ENCODE data around the gene ZDHHC11B. TPM values are rescaled to one million over a fixed set of nuclear protein-coding genes. Genes with fewer than 3 reads are reported as not detected.

Gene ZDHHC11B
- total RNA-seq, 1 experiment from 2014 or later: 3.8 TPM

DNA sequence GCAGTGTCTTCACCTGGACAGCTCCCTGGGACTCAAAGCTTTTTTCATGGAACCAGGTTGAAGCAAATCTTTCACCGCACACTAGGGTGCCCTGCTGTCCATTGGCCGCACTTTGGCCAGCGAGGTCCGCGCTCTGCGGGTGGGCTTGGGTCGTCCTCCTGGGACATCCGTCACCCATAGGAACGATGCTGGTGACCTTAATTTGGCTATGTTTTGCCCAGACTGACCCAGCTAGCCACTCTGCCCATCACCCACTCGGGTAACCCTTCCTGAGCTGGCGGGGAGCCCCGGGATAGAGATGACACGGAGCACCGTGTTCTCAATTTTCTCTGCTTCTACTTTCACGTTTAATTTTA lies 25.9 kb downstream of the ZDHHC11B start:
- ChIA-PET RAD21 (ENCODE audit: low non-redundant PET in 1 of 2, low total read pairs in 2 of 2, uncharacterized antibody in 2 of 2, unreplicated experiment in 2 of 2) (no interaction called here), CTCF (no interaction called here), POLR2A (no interaction called here)
- TF ChIP-seq SP1 (IDR thresholded peaks at IDR 0.05; ENCODE audit: low read depth) (no peak), ELF1 (IDR thresholded peaks at IDR 0.05; ENCODE audit: borderline replicate concordance, low read depth) (no peak), TCF7L2 (IDR thresholded peaks at IDR 0.05; ENCODE audit: borderline replicate concordance, extremely low read depth, insufficient read depth, insufficient read length) (no peak), CEBPB (IDR thresholded peaks at IDR 0.05; ENCODE audit: low read depth) (no peak), JUND (IDR thresholded peaks at IDR 0.05) (no peak), EZH2phosphoT487 (IDR thresholded peaks at IDR 0.05; ENCODE audit: borderline replicate concordance) (no peak), YY1 (IDR thresholded peaks at IDR 0.05; ENCODE audit: extremely low read depth, insufficient replicate concordance, low read depth, low read length) (no peak), ATF3 (IDR thresholded peaks at IDR 0.05) (no peak), EZH2 (IDR thresholded peaks at IDR 0.05) (no peak), SRF (IDR thresholded peaks at IDR 0.05; ENCODE audit: low read depth) (no peak), FOSL1 (IDR thresholded peaks at IDR 0.05; ENCODE audit: low read depth) (no peak), RAD21 (IDR thresholded peaks at IDR 0.05; ENCODE audit: low read depth) (no peak), ZFX (IDR thresholded peaks at IDR 0.05) (no peak), POLR2A (IDR thresholded peaks at IDR 0.05; ENCODE audit: borderline replicate concordance, extremely low read depth, insufficient read depth, insufficient read length) (no peak), CBX3 (IDR thresholded peaks at IDR 0.05; ENCODE audit: low read depth) (no peak), SIN3A (IDR thresholded peaks at IDR 0.05; ENCODE audit: low read depth) (no peak), CTCF (IDR thresholded peaks at IDR 0.05 in 2 of 3, conservative IDR thresholded peaks at IDR 0.05 in 1 of 3; ENCODE audit: borderline replicate concordance in 1 of 3, insufficient read depth in 1 of 3, low read depth in 2 of 3, low read length in 2 of 3) (no peak), EGR1 (IDR thresholded peaks at IDR 0.05; ENCODE audit: low read depth) (no peak)
- TF ChIP-seq, protein P1, sequence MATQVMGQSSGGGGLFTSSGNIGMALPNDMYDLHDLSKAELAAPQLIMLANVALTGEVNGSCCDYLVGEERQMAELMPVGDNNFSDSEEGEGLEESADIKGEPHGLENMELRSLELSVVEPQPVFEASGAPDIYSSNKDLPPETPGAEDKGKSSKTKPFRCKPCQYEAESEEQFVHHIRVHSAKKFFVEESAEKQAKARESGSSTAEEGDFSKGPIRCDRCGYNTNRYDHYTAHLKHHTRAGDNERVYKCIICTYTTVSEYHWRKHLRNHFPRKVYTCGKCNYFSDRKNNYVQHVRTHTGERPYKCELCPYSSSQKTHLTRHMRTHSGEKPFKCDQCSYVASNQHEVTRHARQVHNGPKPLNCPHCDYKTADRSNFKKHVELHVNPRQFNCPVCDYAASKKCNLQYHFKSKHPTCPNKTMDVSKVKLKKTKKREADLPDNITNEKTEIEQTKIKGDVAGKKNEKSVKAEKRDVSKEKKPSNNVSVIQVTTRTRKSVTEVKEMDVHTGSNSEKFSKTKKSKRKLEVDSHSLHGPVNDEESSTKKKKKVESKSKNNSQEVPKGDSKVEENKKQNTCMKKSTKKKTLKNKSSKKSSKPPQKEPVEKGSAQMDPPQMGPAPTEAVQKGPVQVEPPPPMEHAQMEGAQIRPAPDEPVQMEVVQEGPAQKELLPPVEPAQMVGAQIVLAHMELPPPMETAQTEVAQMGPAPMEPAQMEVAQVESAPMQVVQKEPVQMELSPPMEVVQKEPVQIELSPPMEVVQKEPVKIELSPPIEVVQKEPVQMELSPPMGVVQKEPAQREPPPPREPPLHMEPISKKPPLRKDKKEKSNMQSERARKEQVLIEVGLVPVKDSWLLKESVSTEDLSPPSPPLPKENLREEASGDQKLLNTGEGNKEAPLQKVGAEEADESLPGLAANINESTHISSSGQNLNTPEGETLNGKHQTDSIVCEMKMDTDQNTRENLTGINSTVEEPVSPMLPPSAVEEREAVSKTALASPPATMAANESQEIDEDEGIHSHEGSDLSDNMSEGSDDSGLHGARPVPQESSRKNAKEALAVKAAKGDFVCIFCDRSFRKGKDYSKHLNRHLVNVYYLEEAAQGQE (IDR thresholded peaks at IDR 0.05; ENCODE audit: low read depth): no peak
- H3K4me1 ChIP-seq (ENCODE audit: control insufficient read depth in 1 of 2, insufficient read depth in 2 of 2, low read length in 2 of 2): no peaks in the 10 kb centered on the region
- no peaks in the 10 kb centered on the region for H3K9me2 ChIP-seq (ENCODE audit: insufficient read depth)
- intact Hi-C loops (cut with micrococcal nuclease): no loop called here
- no peaks in the 10 kb centered on the region for H3K79me2 ChIP-seq (ENCODE audit: insufficient read depth, low read length)
- H3K36me3 ChIP-seq (ENCODE audit: control insufficient read depth in 1 of 2, insufficient read depth in 2 of 2, low read length in 2 of 2): no peaks in the 10 kb centered on the region
- H3K9me3 ChIP-seq (ENCODE audit: control insufficient read depth in 1 of 2, insufficient read depth in 1 of 2, low read depth in 1 of 2, low read length in 2 of 2): no peaks in the 10 kb centered on the region
- DNase-seq (ENCODE audit: low read depth, low spot score): no peak
- no peaks in the 10 kb centered on the region for H3K27me3 ChIP-seq (ENCODE audit: insufficient read depth, low read length)
- H3K4me2 ChIP-seq (ENCODE audit: low read length): no peak overlapping the region
- H3K27ac ChIP-seq (ENCODE audit: low read depth, low read length): no peak overlapping the region
- H3K9ac ChIP-seq (ENCODE audit: low read length): no peak overlapping the region
- no TSS peak for BruUV-seq (replicated peaks)
- H4K20me1 ChIP-seq (ENCODE audit: insufficient read depth): no peaks in the 10 kb centered on the region
- no peak overlapping the region for H2AFZ ChIP-seq (ENCODE audit: low read depth, low read length, poor library complexity, severe bottlenecking)
- no peak overlapping the region for H3K4me3 ChIP-seq (replicated peaks in 1 of 2; ENCODE audit: low read depth in 1 of 2, low read length in 2 of 2)
- no peak for ATAC-seq

All from HCT116 (cell line).